Astrocyte (in vitro differentiated cells and primary cell): ENCODE measurements around the gene MEFV. TPM values are rescaled to one million over a fixed set of nuclear protein-coding genes. Genes with fewer than 3 reads are reported as not detected.
"Not testable (repeated sequence)": the region's sequence is repeated elsewhere in the genome, so short reads cannot be mapped to it uniquely, and the experiment has no call there.

ENCODE experiments used
- DNase-seq: peaks from one replicate; pipeline ENCODE4 v3.0.0-alpha.2; 2010; ENCODE audit warnings: low read depth
- FAIRE-seq: peaks from 2 replicates; lab custom pipeline; 2011; peaks lifted over from hg19 to GRCh38; lab: Jason Lieb, UNC
- H2AFZ ChIP-seq: 2 replicates; pipeline ENCODE4 v1.6.0; 2012; ENCODE audit warnings: low read depth, low read length, inconsistent platforms
- H3K27ac ChIP-seq: 2 replicates; pipeline ENCODE4 v1.5.1; 2011; ENCODE audit warnings: low read depth, low read length, inconsistent platforms
- H3K27me3 ChIP-seq: 2 replicates; pipeline ENCODE4 v1.6.0; 2011; ENCODE audit warnings: low read length, inconsistent platforms; ENCODE audit not compliant: insufficient read depth
- H3K36me3 ChIP-seq: 2 replicates; pipeline ENCODE4 v1.5.1; 2011; ENCODE audit warnings: low read length, inconsistent platforms; ENCODE audit not compliant: insufficient read depth
- H3K4me1 ChIP-seq: 2 replicates; pipeline ENCODE4 v1.5.1; 2011; ENCODE audit warnings: low read length, inconsistent platforms; ENCODE audit not compliant: insufficient read depth
- H3K4me2 ChIP-seq: 2 replicates; pipeline ENCODE4 v1.6.0; 2012; ENCODE audit warnings: low read length, inconsistent platforms
- H3K4me3 ChIP-seq: 2 replicates; pipeline ENCODE4 v1.5.1; 2011; ENCODE audit warnings: low read depth, mild to moderate bottlenecking, low read length, inconsistent platforms; ENCODE audit not compliant: insufficient read depth
- H3K79me2 ChIP-seq: 2 replicates; pipeline ENCODE4 v1.6.0; 2012; ENCODE audit warnings: mild to moderate bottlenecking, low read length, inconsistent platforms; ENCODE audit not compliant: insufficient read depth
- H3K9ac ChIP-seq: 2 replicates; pipeline ENCODE4 v1.6.0; 2012; ENCODE audit warnings: mild to moderate bottlenecking, low read length, inconsistent platforms
- H3K9me3 ChIP-seq: 2 replicates; pipeline ENCODE4 v1.5.1; 2012; ENCODE audit warnings: low read depth, mild to moderate bottlenecking, low read length, inconsistent platforms; ENCODE audit not compliant: insufficient read depth
- H4K20me1 ChIP-seq: 2 replicates; pipeline ENCODE4 v1.6.0; 2012; ENCODE audit warnings: low read length, inconsistent platforms; ENCODE audit not compliant: insufficient read depth
- H3K27ac Mint-ChIP-seq: one replicate; pipeline ENCODE4 v1.8.0; 2021; ENCODE audit warnings: mild to moderate bottlenecking, mixed read lengths; ENCODE audit not compliant: unreplicated experiment
- H3K27me3 Mint-ChIP-seq: one replicate; pipeline ENCODE4 v1.8.0; 2021; ENCODE audit warnings: low read depth, mixed read lengths; ENCODE audit not compliant: unreplicated experiment
- H3K36me3 Mint-ChIP-seq: one replicate; pipeline ENCODE4 v1.8.0; 2021; ENCODE audit warnings: low read depth, mixed read lengths; ENCODE audit not compliant: unreplicated experiment
- H3K4me1 Mint-ChIP-seq: one replicate; pipeline ENCODE4 v1.8.0; 2021; ENCODE audit warnings: low read depth, mixed read lengths; ENCODE audit not compliant: unreplicated experiment
- H3K4me3 Mint-ChIP-seq: one replicate; pipeline ENCODE4 v1.8.0; 2021; ENCODE audit warnings: mild to moderate bottlenecking, moderate library complexity, mixed read lengths; ENCODE audit not compliant: unreplicated experiment
- H3K9me3 Mint-ChIP-seq: one replicate; pipeline ENCODE4 v1.8.0; 2021; ENCODE audit warnings: mild to moderate bottlenecking, mixed read lengths; ENCODE audit not compliant: unreplicated experiment
- EZH2 ChIP-seq: IDR thresholded peaks from 2 replicates; pipeline ENCODE4 v1.6.1; 2012; ENCODE audit warnings: mild to moderate bottlenecking, low read length, inconsistent platforms; ENCODE audit not compliant: insufficient read depth
- total RNA-seq: library from RNA; stranded (reverse); gene quantifications from 2 replicates; pipeline ENCODE4 v1.2.1, GENCODE V29; 2021
- TF ChIP-seq, protein P1 (sequence below): IDR thresholded peaks from 2 replicates; pipeline ENCODE4 v1.5.1; 2011; ENCODE audit warnings: low read depth, mild to moderate bottlenecking, inconsistent platforms, low read length, moderate library complexity; ENCODE audit not compliant: insufficient read depth

MEFV gene
- total RNA-seq, 1 donor from 2014 or later: not detected

DNA sequence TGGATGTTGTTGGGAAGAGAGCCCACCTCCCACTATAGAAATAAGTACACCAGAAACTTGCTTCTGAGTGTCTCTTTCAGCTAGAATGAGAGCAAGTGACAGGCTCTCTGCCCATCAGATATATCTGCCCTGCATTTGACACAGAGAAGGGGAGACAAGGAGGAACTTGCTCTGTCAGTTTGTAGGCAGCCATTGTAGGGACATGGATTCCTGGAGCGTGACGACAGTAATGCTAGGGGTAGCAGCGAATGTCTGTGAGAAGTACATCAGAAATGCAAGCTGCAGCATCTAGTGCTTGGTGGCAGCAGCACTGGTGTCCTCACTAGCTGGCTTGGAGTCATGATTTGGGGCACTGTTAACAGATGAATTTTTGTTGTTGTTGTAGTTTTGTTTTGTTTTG, 44.4 kb downstream of the MEFV start:
- H3K4me3 Mint-ChIP-seq: no peak overlapping the region
- no peak overlapping the region for H3K27ac ChIP-seq
- TF ChIP-seq, protein P1, sequence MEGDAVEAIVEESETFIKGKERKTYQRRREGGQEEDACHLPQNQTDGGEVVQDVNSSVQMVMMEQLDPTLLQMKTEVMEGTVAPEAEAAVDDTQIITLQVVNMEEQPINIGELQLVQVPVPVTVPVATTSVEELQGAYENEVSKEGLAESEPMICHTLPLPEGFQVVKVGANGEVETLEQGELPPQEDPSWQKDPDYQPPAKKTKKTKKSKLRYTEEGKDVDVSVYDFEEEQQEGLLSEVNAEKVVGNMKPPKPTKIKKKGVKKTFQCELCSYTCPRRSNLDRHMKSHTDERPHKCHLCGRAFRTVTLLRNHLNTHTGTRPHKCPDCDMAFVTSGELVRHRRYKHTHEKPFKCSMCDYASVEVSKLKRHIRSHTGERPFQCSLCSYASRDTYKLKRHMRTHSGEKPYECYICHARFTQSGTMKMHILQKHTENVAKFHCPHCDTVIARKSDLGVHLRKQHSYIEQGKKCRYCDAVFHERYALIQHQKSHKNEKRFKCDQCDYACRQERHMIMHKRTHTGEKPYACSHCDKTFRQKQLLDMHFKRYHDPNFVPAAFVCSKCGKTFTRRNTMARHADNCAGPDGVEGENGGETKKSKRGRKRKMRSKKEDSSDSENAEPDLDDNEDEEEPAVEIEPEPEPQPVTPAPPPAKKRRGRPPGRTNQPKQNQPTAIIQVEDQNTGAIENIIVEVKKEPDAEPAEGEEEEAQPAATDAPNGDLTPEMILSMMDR: no peak
- no peak for TF ChIP-seq EZH2
- H3K4me1 Mint-ChIP-seq: no peaks in the 10 kb centered on the region
- no peak overlapping the region for H2AFZ ChIP-seq
- no peaks in the 10 kb centered on the region for H3K36me3 Mint-ChIP-seq
- no peak overlapping the region for H3K4me3 ChIP-seq
- no peak overlapping the region for H3K27ac Mint-ChIP-seq
- no peaks in the 10 kb centered on the region for H3K36me3 ChIP-seq
- H3K9ac ChIP-seq: no peak overlapping the region
- H3K4me2 ChIP-seq: no peak overlapping the region
- H3K27me3 ChIP-seq: no peaks in the 10 kb centered on the region
- no peaks in the 10 kb centered on the region for H3K4me1 ChIP-seq
- DNase-seq (no peak), FAIRE-seq (no peak)
- no peaks in the 10 kb centered on the region for H3K79me2 ChIP-seq
- no peaks in the 10 kb centered on the region for H4K20me1 ChIP-seq
- no peaks in the 10 kb centered on the region for H3K9me3 ChIP-seq
- peaks cover 20% of the 10 kb centered on the region for H3K9me3 Mint-ChIP-seq
- peaks cover 28% of the 10 kb centered on the region for H3K27me3 Mint-ChIP-seq

DNA sequence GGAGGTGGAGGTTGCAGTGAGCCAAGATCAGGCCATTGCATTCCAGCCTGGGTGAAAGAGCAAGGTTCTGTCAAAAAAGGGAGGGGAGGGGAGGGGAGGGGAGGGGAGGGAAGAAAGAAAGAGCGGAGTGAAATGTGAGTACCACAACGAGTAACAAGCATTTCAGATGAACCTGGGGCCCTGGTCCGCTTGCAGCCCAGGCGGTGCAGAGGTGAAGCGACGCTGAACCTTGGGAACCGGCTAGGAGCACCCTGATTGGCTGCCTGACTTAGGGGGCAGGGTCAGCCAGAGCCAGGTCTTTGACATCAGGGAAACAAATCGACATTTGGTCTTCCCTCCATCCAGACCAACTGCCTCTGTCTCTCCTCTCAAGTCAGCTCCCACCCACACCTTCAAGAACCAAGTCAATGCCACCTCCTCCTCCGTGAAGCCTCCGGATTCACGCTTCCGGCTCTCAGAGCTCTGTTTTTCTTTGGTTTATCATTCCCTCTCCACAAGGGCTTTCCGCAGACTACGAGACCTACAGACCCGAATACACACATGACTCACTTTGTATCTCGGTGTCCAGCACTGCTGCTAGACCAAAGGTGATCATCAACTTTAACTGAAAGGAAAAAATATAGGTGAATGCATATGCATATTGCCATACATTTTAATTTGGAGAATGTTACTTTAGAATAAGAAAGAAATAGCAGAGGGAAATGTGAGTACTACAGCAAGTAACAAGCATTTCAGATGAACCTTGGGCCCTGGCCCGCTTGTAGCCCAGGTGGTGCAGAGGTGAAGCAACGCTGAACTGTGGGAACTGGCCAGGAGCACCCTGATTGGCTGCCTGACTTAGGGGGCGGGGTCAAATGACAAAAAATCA, 49.1 kb downstream of the MEFV start:
- Histone ChIP-seq H3K4me3 (no peak overlapping the region), H3K4me1 (no peaks in the 10 kb centered on the region), H3K36me3 (no peaks in the 10 kb centered on the region), H2AFZ (no peak overlapping the region), H3K27ac (no peak overlapping the region), H3K9me3 (peaks cover 4% of the 10 kb centered on the region), H4K20me1 (no peaks in the 10 kb centered on the region), H3K9ac (no peak overlapping the region), H3K27me3 (no peaks in the 10 kb centered on the region), H3K4me2 (no peak overlapping the region), H3K79me2 (no peaks in the 10 kb centered on the region)
- Mint-ChIP-seq H3K36me3 (no peaks in the 10 kb centered on the region), H3K27me3 (peaks cover 15% of the 10 kb centered on the region), H3K4me3 (no peak overlapping the region), H3K4me1 (peaks cover 3% of the 10 kb centered on the region), H3K27ac (no peak overlapping the region), H3K9me3 (peaks cover 27% of the 10 kb centered on the region)
- no peak for DNase-seq
- TF ChIP-seq, protein P1: no peak
- TF ChIP-seq EZH2: no peak
- no peak for FAIRE-seq

DNA sequence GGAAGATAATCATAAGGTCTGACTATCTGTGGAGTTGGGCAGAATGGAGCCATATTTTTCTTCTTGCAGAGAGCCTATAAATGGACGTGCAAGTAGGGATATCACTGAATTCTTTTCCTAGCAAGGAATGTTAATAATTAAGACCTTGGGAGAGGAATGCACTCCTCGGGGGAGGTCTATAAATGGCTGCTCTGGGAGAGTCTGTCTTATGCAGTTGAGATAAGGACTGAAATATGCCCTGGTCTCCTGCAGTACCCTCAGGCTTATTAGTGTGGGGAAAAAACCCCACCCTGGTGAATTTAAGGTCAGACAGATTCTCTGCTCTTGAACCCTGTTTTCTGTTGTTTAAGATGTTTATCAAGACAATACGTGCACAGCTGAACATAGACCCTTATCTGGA, 50.5 kb downstream of the MEFV start:
- not testable (repeated sequence) for H3K4me2 ChIP-seq, H3K4me3 Mint-ChIP-seq, H3K4me1 ChIP-seq, H3K79me2 ChIP-seq, H3K9ac ChIP-seq, H3K4me3 ChIP-seq, DNase-seq, H2AFZ ChIP-seq, H4K20me1 ChIP-seq, H3K4me1 Mint-ChIP-seq, H3K27ac Mint-ChIP-seq, H3K27me3 ChIP-seq, H3K36me3 ChIP-seq, H3K9me3 ChIP-seq, H3K27ac ChIP-seq, FAIRE-seq, H3K36me3 Mint-ChIP-seq
- H3K9me3 Mint-ChIP-seq: peaks cover 28% of the 10 kb centered on the region
- peaks cover 12% of the 10 kb centered on the region for H3K27me3 Mint-ChIP-seq
